ENCODE results near the gene RPS6KA2. TPM values are rescaled to one million over a fixed set of nuclear protein-coding genes. Genes with fewer than 3 reads are reported as not detected.

The RPS6KA2 gene
- total RNA-seq, 4 donors from 2014 or later: 55.4 to 119 (median 76.4) TPM

GRCh38 chr6:166553563-166554271, 73.3 kb downstream of the RPS6KA2 start:
- peak; percentile 26 for ATAC-seq
- Histone ChIP-seq H3K4me1 (peaks cover 0 to 46% (median 0%) of the 10 kb centered on the region in 3 donors), H3K27me3 (no peaks in the 10 kb centered on the region), H3K9me3 (no peaks in the 10 kb centered on the region), H3K27ac (peak overlapping the region in 3 of 4 donors; percentile 50 to 75 (median 56)), H3K36me3 (no peaks in the 10 kb centered on the region), H3K4me3 (no peak overlapping the region)
- TF ChIP-seq, protein P1, sequence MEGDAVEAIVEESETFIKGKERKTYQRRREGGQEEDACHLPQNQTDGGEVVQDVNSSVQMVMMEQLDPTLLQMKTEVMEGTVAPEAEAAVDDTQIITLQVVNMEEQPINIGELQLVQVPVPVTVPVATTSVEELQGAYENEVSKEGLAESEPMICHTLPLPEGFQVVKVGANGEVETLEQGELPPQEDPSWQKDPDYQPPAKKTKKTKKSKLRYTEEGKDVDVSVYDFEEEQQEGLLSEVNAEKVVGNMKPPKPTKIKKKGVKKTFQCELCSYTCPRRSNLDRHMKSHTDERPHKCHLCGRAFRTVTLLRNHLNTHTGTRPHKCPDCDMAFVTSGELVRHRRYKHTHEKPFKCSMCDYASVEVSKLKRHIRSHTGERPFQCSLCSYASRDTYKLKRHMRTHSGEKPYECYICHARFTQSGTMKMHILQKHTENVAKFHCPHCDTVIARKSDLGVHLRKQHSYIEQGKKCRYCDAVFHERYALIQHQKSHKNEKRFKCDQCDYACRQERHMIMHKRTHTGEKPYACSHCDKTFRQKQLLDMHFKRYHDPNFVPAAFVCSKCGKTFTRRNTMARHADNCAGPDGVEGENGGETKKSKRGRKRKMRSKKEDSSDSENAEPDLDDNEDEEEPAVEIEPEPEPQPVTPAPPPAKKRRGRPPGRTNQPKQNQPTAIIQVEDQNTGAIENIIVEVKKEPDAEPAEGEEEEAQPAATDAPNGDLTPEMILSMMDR (IDR thresholded peaks at IDR 0.05): no peak
- no peak for TF ChIP-seq POLR2A (IDR thresholded peaks at IDR 0.05)
- no peak for TF ChIP-seq EP300 (IDR thresholded peaks at IDR 0.05)
- no peak for TF ChIP-seq POLR2AphosphoS5 (IDR thresholded peaks at IDR 0.05)
- 32 to 38% methylated on average over 11 to 13 of the region's 13 CpGs for WGBS, 2 donors (ENCODE audit: low coverage in 1 of 2)

GRCh38 chr6:166552600-166552999, 74.5 kb downstream of the RPS6KA2 start:
- Histone ChIP-seq H3K27me3 (no peaks in the 10 kb centered on the region), H3K4me1 (peaks cover 0 to 46% (median 0%) of the 10 kb centered on the region in 3 donors), H3K27ac (no peak overlapping the region), H3K36me3 (no peaks in the 10 kb centered on the region), H3K4me3 (no peak overlapping the region), H3K9me3 (no peaks in the 10 kb centered on the region)
- WGBS, 2 donors (ENCODE audit: low coverage in 1 of 2): 86 to 90% methylated on average over 7 of the region's 7 CpGs
- ATAC-seq: no peak
- TF ChIP-seq POLR2A (IDR thresholded peaks at IDR 0.05): no peak

DNA sequence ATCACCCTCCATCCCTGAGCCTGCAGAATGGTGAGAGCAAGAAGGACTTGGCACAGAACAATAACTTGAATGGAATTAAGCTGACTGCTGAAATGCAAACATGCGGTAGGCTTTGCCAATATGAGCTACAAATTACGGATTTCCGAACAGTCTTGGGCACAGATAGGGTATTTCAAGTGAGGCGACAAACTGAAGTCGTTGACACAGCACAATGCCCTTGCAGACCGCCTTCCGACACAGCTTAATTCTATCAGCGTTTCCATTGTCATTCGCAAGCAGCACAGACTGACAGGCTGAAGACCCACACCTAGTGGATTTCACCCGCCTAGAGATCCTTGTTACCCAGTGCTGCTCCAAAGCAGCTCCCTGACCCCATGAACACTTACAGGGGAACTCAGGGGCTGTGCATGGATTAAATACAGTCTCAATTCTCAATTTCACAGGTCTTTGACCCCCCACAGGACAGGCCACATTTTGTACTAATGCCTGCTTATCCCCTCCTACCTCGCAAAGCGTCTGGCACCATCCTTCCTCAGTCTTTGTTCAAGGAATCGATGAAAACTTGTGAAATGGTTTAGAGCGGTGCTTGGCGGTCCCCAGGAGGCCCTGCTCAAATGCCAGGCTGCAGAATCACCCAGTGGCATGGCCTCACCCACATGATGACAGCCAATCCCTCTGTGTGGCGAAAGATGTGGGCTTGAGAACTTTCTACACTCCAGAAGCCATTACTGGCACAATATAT, 75.1 kb downstream of the RPS6KA2 start:
- H3K4me1 ChIP-seq: peaks cover 0 to 42% (median 0%) of the 10 kb centered on the region in 3 donors
- no peak for ATAC-seq
- no peak overlapping the region for H3K27ac ChIP-seq
- no peaks in the 10 kb centered on the region for H3K36me3 ChIP-seq
- no peaks in the 10 kb centered on the region for H3K27me3 ChIP-seq
- no peaks in the 10 kb centered on the region for H3K9me3 ChIP-seq
- H3K4me3 ChIP-seq: no peak overlapping the region
- TF ChIP-seq POLR2AphosphoS5 (IDR thresholded peaks at IDR 0.05) (no peak), EP300 (IDR thresholded peaks at IDR 0.05) (no peak), POLR2A (IDR thresholded peaks at IDR 0.05) (no peak)
- TF ChIP-seq, protein P1 (IDR thresholded peaks at IDR 0.05): no peak
- WGBS, 2 donors (ENCODE audit: low coverage in 1 of 2): 88 to 100% methylated on average over 1 to 12 of the region's 16 CpGs

DNA sequence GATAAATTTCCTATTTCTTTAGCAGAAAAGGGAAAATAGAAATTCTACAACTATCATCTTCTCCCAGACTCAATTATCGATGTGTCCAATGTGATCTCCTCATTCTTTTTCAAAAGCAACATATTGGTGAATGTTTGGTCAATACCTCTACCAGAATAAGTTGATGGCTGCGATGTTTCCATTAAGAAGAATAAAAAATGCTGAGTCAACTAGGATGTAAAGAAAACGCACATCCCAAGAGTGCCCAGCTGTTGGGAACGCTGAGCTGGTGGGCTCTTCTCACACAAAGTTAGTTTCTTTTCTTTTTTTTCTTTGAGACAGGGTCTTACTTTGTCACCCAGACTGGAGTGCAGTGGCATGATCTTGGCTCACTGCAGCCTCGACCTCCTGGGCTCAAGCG, 80.4 kb downstream of the RPS6KA2 start:
- WGBS, 2 donors (ENCODE audit: low coverage in 1 of 2): 97 to 100% methylated on average over 3 to 5 of the region's 6 CpGs
- TF ChIP-seq POLR2AphosphoS5 (IDR thresholded peaks at IDR 0.05) (no peak), EP300 (IDR thresholded peaks at IDR 0.05) (no peak), POLR2A (IDR thresholded peaks at IDR 0.05) (no peak)
- TF ChIP-seq, protein P1 (IDR thresholded peaks at IDR 0.05): no peak
- no peak for ATAC-seq

GRCh38 chr6:166545156-166546034, 81.7 kb downstream of the RPS6KA2 start:
- no peak for TF ChIP-seq EP300 (IDR thresholded peaks at IDR 0.05)
- TF ChIP-seq, protein P1 (IDR thresholded peaks at IDR 0.05): no peak
- no peak for TF ChIP-seq POLR2AphosphoS5 (IDR thresholded peaks at IDR 0.05)
- TF ChIP-seq POLR2A (IDR thresholded peaks at IDR 0.05): no peak
- ATAC-seq: no peak
- Histone ChIP-seq H3K27ac (no peak overlapping the region), H3K9me3 (no peaks in the 10 kb centered on the region), H3K4me1 (peaks cover 0 to 22% (median 0%) of the 10 kb centered on the region in 3 donors), H3K36me3 (peaks cover 0 to 3% of the 10 kb centered on the region in 2 donors), H3K4me3 (no peak overlapping the region), H3K27me3 (no peaks in the 10 kb centered on the region)
- WGBS, 2 donors (ENCODE audit: low coverage in 1 of 2): 92 to 93% methylated on average over 14 of the region's 19 CpGs

More for the DNA sequence above, 80.4 kb downstream of the RPS6KA2 start:
- H3K9me3 ChIP-seq: no peaks in the 10 kb centered on the region
- no peak overlapping the region for H3K27ac ChIP-seq
- no peak overlapping the region for H3K4me3 ChIP-seq
- peaks cover 0 to 10% (median 0%) of the 10 kb centered on the region in 3 donors for H3K4me1 ChIP-seq
- H3K36me3 ChIP-seq: peaks cover 0 to 3% of the 10 kb centered on the region in 2 donors
- H3K27me3 ChIP-seq: no peaks in the 10 kb centered on the region

All from gastroesophageal sphincter (tissue), 4 donors.